Suppressor macrophage (primary cell): ENCODE results near the gene ZNF217.
"Not testable (repeated sequence)": the region's sequence is repeated elsewhere in the genome, so short reads cannot be mapped to it uniquely, and the experiment has no call there.

Experiments used
- DNase-seq, 4 experiments: peaks; one replicate each; pipeline ENCODE4 v3.0.0-alpha.2; 2020 to 2022

The ZNF217 gene

DNA sequence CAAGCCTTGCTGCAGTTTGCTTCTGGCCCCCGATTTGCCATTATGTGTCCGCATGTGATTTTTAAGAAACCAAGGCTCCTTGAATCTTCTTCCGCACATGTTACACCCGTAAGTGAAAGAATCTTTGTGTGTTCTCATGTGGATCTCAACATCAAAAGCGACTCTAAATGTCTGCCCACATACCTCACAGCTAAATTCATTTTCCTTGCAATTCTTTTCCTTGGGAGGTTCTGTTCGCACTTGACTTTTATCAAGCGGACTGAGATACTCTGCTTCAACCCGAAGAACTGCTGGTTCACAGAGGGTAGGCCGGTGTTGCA, 11.4 kb downstream of the ZNF217 start:
- no peak for DNase-seq

- peak in 1 of 4 experiments; percentile 12 for DNase-seq
Observed at GRCh38 chr20:53581444-53582250, 12.0 kb downstream of the ZNF217 start.

GRCh38 chr20:53580376-53581111, 13.1 kb downstream of the ZNF217 start:
- DNase-seq = peak in 1 of 4 experiments; percentile 7

DNA sequence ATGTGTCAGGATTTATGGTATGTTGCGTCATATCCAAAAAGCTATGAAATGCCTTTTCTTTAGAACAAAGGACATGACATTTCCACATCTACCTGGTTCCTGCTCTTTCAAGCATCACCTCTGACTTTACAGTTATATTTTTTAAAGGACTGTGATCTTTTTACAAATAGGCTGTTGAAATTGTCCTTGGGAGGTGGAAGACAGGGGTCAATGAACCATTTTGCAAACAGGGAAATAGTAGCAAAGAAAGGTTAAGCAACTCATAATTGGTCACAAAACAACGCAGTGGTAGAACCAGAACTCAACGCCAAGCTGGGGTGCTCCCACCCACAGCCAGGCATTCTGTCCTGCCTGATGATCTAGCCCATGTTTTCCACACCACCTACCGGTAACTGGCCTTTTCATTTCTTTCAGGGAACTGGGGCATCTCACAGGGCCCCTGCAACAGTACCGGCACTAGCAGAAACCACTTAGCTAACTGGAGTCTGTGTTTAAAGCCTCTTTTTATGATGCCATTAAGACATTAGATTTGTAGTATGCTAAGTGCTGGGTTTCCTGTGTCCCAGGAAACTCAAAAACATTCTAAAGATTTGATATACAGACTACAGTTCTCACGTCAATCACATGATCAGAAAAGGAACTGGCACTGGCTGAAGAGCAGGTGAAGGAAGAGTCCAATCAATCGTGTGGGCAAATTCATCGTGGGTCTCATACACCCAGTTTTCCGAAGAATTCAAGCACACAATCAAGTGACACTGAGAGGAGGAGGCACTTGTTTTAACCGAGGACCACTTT, 13.9 kb downstream of the ZNF217 start:
- peak; percentile 67 to 85 (median 80) for DNase-seq

GRCh38 chr20:53579266-53579580, 14.4 kb downstream of the ZNF217 start:
- peak in 1 of 4 experiments; percentile 66 for DNase-seq

DNA sequence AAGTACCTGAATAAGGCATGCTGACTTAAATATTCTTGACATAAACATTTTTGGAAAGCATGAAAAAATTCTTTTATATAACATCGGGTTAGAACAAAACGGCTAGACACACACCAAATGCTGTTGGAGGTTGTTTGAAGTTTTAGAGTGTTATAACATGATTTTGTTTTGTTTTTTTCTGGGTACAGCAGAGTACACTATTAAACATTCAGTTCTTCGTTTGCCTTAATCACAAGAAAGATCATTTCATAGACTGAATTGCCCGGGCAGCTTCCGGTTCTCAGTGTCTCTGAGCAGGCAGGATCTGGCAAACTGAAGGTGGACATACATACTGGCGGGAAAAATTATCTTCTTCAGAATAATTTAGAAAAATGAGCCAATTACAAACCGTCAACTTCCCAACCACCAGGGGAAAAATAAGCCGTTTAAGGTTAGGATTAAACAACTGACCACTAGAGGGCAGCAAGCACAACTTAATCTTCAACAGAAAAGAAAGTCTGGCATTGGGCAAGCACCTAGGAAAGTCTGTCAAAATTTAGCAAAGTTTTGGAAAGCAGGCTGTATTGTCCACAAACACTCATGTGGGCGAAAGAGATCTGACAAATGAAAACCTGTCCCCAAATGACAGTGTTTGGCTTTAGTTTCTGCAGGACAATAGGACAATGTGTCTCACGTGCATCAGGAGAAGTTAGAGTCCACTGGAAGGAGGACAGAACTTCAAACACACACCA, 15.0 kb downstream of the ZNF217 start:
- peak; percentile 83 to 96 (median 94) for DNase-seq

DNA sequence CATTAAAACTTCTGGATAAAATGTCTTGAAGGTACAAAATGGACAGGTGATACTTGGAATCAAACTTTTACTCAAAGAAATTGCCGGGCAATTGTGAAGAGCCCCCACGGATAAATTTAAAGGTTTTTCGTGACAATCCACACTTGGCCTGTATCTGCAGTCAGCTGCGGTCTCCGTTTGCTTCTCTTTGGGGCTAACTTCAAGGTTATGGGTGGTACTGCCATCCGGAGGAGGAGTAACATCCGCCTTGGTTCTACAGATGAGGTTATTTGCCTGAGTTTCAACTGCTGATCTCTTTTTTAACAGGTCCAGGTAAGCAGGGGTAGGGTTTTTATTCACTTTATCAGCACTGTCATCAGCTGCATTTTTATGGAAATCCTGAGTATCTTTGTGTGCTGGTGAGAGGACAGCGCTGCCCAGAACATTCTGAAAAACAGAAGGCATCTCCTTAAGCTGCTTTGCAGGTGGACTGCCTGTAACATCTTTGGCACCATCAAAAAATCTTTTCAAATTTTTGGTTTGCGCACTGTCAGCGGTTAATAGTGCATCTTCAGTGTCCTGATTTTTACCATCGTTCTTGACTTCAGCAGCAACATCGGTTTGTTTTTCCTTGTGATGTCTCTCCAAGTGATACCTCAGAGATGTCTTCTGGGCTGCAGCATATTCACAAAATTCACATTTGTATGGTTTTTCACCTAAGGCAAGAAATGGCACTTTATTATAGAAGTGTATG, 16.9 kb downstream of the ZNF217 start:
- no peak for DNase-seq

GRCh38 chr20:53576195-53576580, 17.5 kb downstream of the ZNF217 start:
- DNase-seq = no peak

GRCh38 chr20:53575481-53576194, 18.0 kb downstream of the ZNF217 start:
- DNase-seq = no peak

DNA sequence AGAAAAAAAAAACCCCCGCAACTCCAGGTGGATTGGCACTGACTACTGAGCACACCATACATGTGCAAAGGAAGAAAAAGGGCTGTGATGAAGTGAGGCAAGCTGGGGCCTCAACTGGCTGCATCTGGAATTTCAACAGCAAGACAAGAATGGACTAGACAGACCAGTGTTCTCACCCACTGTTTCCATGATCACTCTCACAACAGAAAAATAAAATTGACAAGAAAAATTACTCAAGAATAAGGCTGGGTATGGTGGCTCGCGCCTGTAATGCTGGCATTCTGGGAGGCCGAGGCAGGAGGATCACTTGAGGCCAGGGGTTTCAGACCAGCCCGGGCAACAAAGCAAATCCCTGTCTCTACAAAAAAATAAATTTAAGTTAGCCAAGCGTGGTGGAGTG, 18.8 kb downstream of the ZNF217 start:
- DNase-seq = no peak

- no peak for DNase-seq
Observed at GRCh38 chr20:53574259-53574789, 19.3 kb downstream of the ZNF217 start.

- no peak for DNase-seq
Observed at GRCh38 chr20:53571555-53572286, 21.9 kb downstream of the ZNF217 start.

GRCh38 chr20:53570446-53571276, 23.0 kb downstream of the ZNF217 start:
- no peak for DNase-seq

- DNase-seq = no peak
Observed at GRCh38 chr20:53569606-53570307, 23.9 kb downstream of the ZNF217 start.

GRCh38 chr20:53569005-53569404, 24.6 kb downstream of the ZNF217 start:
- no peak for DNase-seq

DNA sequence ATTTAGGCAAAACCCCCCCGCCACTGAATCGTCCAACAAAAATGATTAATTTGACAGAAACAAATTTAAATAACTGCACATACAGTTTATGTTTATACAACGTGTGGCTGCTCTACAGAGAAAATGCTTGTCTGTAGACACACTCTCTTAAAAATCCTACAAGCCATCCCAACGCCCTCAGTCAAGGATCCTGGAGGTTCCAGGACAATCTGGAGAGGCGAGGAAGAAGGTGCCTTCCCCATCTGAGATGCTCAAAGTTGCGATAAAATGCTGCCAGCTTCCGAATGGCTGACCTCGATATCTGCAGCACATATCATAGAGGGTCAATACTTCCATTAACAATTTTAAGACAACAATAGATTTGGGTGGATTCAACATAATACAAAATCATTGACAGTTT, 25.3 kb downstream of the ZNF217 start:
- no peak for DNase-seq

DNA sequence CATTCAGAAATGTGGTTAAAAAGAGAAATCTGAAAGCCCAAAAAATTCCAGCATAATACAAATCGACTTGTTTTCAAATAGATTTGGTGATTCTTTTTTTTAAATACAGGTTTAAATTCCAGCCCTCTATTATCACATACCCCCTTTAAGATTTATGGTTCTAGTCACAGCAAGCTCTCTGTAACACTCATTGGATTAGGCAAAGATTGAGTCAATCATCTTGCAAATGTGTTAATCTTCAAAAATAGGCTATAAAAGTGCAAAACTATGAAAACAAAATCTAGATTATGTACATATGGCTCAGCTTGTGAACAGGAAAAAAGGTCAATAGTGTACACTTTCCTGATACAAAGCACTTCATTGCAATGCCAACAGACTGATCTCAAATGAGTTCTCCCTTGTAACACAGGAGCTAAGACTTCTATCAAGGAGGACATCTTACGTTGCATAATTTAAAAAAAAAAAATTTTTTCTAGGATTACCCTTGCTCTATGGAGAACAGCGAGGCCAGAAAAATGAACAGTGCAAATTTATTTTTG, 26.2 kb downstream of the ZNF217 start:
- no peak for DNase-seq

DNA sequence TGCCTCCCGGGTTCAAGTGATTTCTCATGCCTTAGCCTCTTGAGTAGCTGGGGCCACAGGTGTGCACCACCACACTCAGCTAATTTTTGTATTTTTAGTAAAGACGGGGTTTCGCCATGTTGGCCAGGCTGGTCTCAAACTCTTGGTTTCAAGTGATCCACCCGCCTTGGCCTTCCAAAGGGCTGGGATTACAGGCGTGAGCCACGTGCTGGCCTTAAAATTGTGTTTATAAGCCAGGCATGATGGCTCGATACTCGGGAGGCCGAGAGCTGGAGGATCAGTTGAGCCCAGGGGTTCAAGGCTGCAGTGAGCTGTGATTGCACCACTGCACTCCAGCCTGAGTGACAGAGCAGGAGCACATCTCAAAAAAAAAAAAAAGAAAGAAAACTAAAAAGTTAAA, 27.0 kb downstream of the ZNF217 start:
- DNase-seq = not testable (repeated sequence)

GRCh38 chr20:53565254-53565653, 28.4 kb downstream of the ZNF217 start:
- no peak for DNase-seq
